IMR-90 (cell line): ENCODE measurements around the gene PLA2G2F. TPM values are rescaled to one million over a fixed set of nuclear protein-coding genes. Genes with fewer than 3 reads are reported as not detected.

Experiments
- ATAC-seq: fragments of 200-7000 bp; cut with Tn5 transposase; 2 replicates; pipeline ENCODE4 v1.9.1; 2020; ENCODE audit warnings: low read depth, mild to moderate bottlenecking, moderate library complexity
- BruUV-seq: library from RNA; stranded (reverse); fragments of 400-500 nt; replicated peaks from 2 replicates; lab custom pipeline; 2021; lab: Mats Ljungman, UMichigan
- CTCF ChIA-PET: fragments of 300-600 bp; formaldehyde crosslinking; extraction: SDS; loops from one replicate; lab custom pipeline; 2021; ENCODE audit warnings: antibody characterized with exemption; lab: Yijun Ruan, JAX
- POLR2A ChIA-PET: fragments of 300-600 bp; sonication (Branson Sonifier 250); formaldehyde crosslinking; loops from one replicate; lab custom pipeline; 2022; ENCODE audit warnings: antibody characterized with exemption; ENCODE audit not compliant: unreplicated experiment; lab: Charles Lee
- DNase-seq: peaks from one replicate; pipeline ENCODE4 v3.0.0; 2013
- H2AFZ ChIP-seq: replicated peaks from 2 replicates; pipeline ENCODE3; 2013; ENCODE audit warnings: low read length, mild to moderate bottlenecking; ENCODE audit not compliant: poor library complexity
- H2AK5ac ChIP-seq: 2 replicates; pipeline ENCODE4 v1.6.1; 2013; ENCODE audit warnings: low read depth, low read length, inconsistent platforms
- H2AK9ac ChIP-seq: replicated peaks from 2 replicates; pipeline ENCODE3; 2013; ENCODE audit warnings: mild to moderate bottlenecking, low read depth, low read length, moderate library complexity; ENCODE audit not compliant: poor library complexity
- H2BK120ac ChIP-seq: 2 replicates; pipeline ENCODE4 v1.6.1; 2013; ENCODE audit warnings: low read depth, low read length, inconsistent platforms
- H2BK15ac ChIP-seq: 3 replicates; pipeline ENCODE4 v1.6.1; 2013; ENCODE audit warnings: low read depth, low read length, inconsistent platforms
- H2BK20ac ChIP-seq: 2 replicates; pipeline ENCODE4 v1.6.1; 2013; ENCODE audit warnings: low read depth, mild to moderate bottlenecking, inconsistent platforms, low read length, moderate library complexity
- H2BK5ac ChIP-seq: 2 replicates; pipeline ENCODE4 v1.6.1; 2013; ENCODE audit warnings: mild to moderate bottlenecking, low read depth, low read length, inconsistent platforms; ENCODE audit not compliant: poor library complexity, severe bottlenecking
- H3K14ac ChIP-seq: replicated peaks from 2 replicates; pipeline ENCODE4 v1.6.1; 2013; ENCODE audit warnings: low read depth, low read length, inconsistent platforms
- H3K18ac ChIP-seq: 2 replicates; pipeline ENCODE4 v1.6.1; 2013; ENCODE audit warnings: low read depth, low read length, control low read depth
- H3K23ac ChIP-seq: 2 replicates; pipeline ENCODE4 v1.6.1; 2013; ENCODE audit warnings: low read depth, low read length, inconsistent platforms
- H3K27ac ChIP-seq: 2 replicates; pipeline ENCODE4 v1.5.1; 2013; ENCODE audit warnings: mild to moderate bottlenecking, control low read depth, low read length; ENCODE audit not compliant: insufficient read depth
- H3K27me3 ChIP-seq: 2 replicates; pipeline ENCODE4 v1.6.1; 2013; ENCODE audit warnings: low read length; ENCODE audit not compliant: control insufficient read depth, insufficient read depth
- H3K36me3 ChIP-seq: 2 replicates; pipeline ENCODE4 v1.6.1; 2013; ENCODE audit warnings: low read length, mixed read lengths; ENCODE audit not compliant: control insufficient read depth, insufficient read depth
- H3K4ac ChIP-seq: 2 replicates; pipeline ENCODE4 v1.6.1; 2013; ENCODE audit warnings: low read depth, low read length, inconsistent platforms
- H3K4me1 ChIP-seq: 2 replicates; pipeline ENCODE4 v1.6.1; 2013; ENCODE audit warnings: low read length, mixed read lengths; ENCODE audit not compliant: control insufficient read depth, insufficient read depth
- H3K4me2 ChIP-seq: 2 replicates; pipeline ENCODE4 v1.6.1; 2013; ENCODE audit warnings: low read depth, mild to moderate bottlenecking, control low read depth, low read length, moderate library complexity
- H3K4me3 ChIP-seq: 2 replicates; pipeline ENCODE4 v1.5.1; 2013; ENCODE audit warnings: low read depth, mild to moderate bottlenecking, control low read depth, low read length, moderate library complexity; ENCODE audit not compliant: insufficient read depth
- H3K56ac ChIP-seq: 2 replicates; pipeline ENCODE4 v1.6.1; 2013; ENCODE audit warnings: low read length, inconsistent platforms; ENCODE audit not compliant: insufficient read depth; ENCODE audit errors: extremely low read depth
- H3K79me1 ChIP-seq, 2 experiments: 2 replicates each; pipeline ENCODE4 v1.6.1; 2013; ENCODE audit warnings: low read length in 2 of 2, inconsistent platforms in 1 of 2, low read depth in 1 of 2
- H3K9ac ChIP-seq: 2 replicates; pipeline ENCODE4 v1.6.1; 2013; ENCODE audit warnings: low read depth, low read length, control low read depth
- H3K9me1 ChIP-seq: 2 replicates; pipeline ENCODE4 v1.6.1; 2013; ENCODE audit warnings: low read length, inconsistent platforms; ENCODE audit not compliant: insufficient read depth
- H3K9me3 ChIP-seq: 2 replicates; pipeline ENCODE4 v1.6.1; 2013; ENCODE audit warnings: low read length; ENCODE audit not compliant: control insufficient read depth, insufficient read depth
- H4K20me1 ChIP-seq: 2 replicates; pipeline ENCODE4 v1.6.1; 2013; ENCODE audit warnings: low read length, inconsistent platforms; ENCODE audit not compliant: insufficient read depth
- H4K5ac ChIP-seq: 2 replicates; pipeline ENCODE4 v1.6.1; 2013; ENCODE audit warnings: mild to moderate bottlenecking, low read depth, low read length, control low read depth
- H4K8ac ChIP-seq, 2 experiments: 2 replicates each; pipeline ENCODE4 v1.6.1; 2013; ENCODE audit warnings: low read depth in 2 of 2, low read length in 2 of 2, control low read depth in 1 of 2, inconsistent platforms in 1 of 2
- H4K91ac ChIP-seq: 2 replicates; pipeline ENCODE4 v1.6.1; 2013; ENCODE audit warnings: low read depth, low read length, inconsistent platforms; ENCODE audit not compliant: insufficient read depth
- BHLHE40 ChIP-seq: fragments of 150-350 bp; IDR thresholded peaks from 2 replicates; pipeline ENCODE4 v1.6.1; 2016; ENCODE audit warnings: mild to moderate bottlenecking, low read depth, low read length
- FOS ChIP-seq: fragments of 150-350 bp; IDR thresholded peaks from 2 replicates; pipeline ENCODE4 v1.6.1; 2016; ENCODE audit warnings: low read depth, low read length
- POLR2A ChIP-seq: IDR thresholded peaks from 2 replicates; pipeline ENCODE4 v1.6.1; 2012; ENCODE audit warnings: mild to moderate bottlenecking, low read depth, low read length
- USF2 ChIP-seq: fragments of 150-350 bp; IDR thresholded peaks from 2 replicates; pipeline ENCODE4 v1.6.1; 2017; ENCODE audit warnings: mild to moderate bottlenecking, antibody characterized with exemption, low read length, low read depth
- WGBS, 2 experiments: methylation state at CpG; one replicate each; pipeline versions ENCODE4 v1.1.5 to v1.1.7; 2013; ENCODE audit warnings: missing lambda C conversion rate in 2 of 2; ENCODE audit not compliant: insufficient read length in 1 of 2; ENCODE audit errors: extremely low coverage in 2 of 2; 5-methylcytosine and 5-hydroxymethylcytosine counted together
- dilution Hi-C: fragments of 300-500 bp; cut with HindIII; formaldehyde crosslinking; loops from one replicate; pipeline ENCODE4 v1.14.3; 2018; ENCODE audit warnings: low sequenced_read_pairs; ENCODE audit not compliant: unreplicated experiment
- in situ Hi-C: fragments of 300-500 bp; cut with MboI; formaldehyde crosslinking; loops from 3 replicates; pipeline ENCODE4 v1.14.3; 2019; ENCODE audit warnings: low sequenced_read_pairs, inconsistent platforms, mixed read lengths
- intact Hi-C: fragments of 100-400 bp; cut with micrococcal nuclease; formaldehyde crosslinking; loops from 2 replicates; pipeline ENCODE4 v1.10.0; 2022
- polyA plus RNA-seq, 3 experiments: library from polyadenylated mRNA; depleted of rRNA; stranded (reverse); fragments of >200 nt; gene quantifications; 2 replicates each; pipeline ENCODE4 v1.2.3, GENCODE V29; 2012; ENCODE audit warnings: low replicate concordance in 1 of 3
- total RNA-seq: library from RNA; depleted of rRNA; stranded (reverse); fragments of >200 nt; gene quantifications from 2 replicates; pipeline ENCODE4 v1.2.3, GENCODE V29; 2012

PLA2G2F gene
- total and polyA plus RNA-seq, 2 of the 4 experiments (the other 2 are of a cell fraction) = not detected

- Histone ChIP-seq H3K27ac (no peak overlapping the region), H2BK20ac (no peak overlapping the region), H2AFZ (no peak overlapping the region), H3K27me3 (peaks cover 37% of the 10 kb centered on the region), H3K4ac (no peak overlapping the region), H2BK5ac (no peak overlapping the region), H4K8ac (no peak overlapping the region), H2BK15ac (no peak overlapping the region), H4K20me1 (no peaks in the 10 kb centered on the region), H3K36me3 (no peaks in the 10 kb centered on the region), H3K9ac (no peak overlapping the region), H3K56ac (no peak overlapping the region), H4K91ac (no peak overlapping the region), H3K4me1 (no peaks in the 10 kb centered on the region), H3K23ac (no peak overlapping the region), H3K4me2 (no peak overlapping the region), H3K4me3 (no peak overlapping the region), H3K9me3 (no peaks in the 10 kb centered on the region), H2BK120ac (no peak overlapping the region), H3K9me1 (no peaks in the 10 kb centered on the region), H4K5ac (no peak overlapping the region), H3K79me1 (no peaks in the 10 kb centered on the region), H3K18ac (no peak overlapping the region), H3K14ac (no peak overlapping the region), H2AK9ac (no peak overlapping the region), H2AK5ac (no peak overlapping the region)
- dilution Hi-C loops (no loop called here), in situ Hi-C loops (no loop called here), intact Hi-C loops (no loop called here)
- TF ChIP-seq USF2 (no peak), POLR2A (no peak), FOS (no peak), BHLHE40 (no peak)
- 29% methylated on average over 1 of the region's 5 CpGs; no CpG with 5 or more reads in 1 of the 2 experiments for whole genome bisulfite sequencing, 2 experiments
- ATAC-seq (no peak), DNase-seq (no peak)
- CTCF ChIA-PET = no interaction called here
- no TSS peak for BruUV-seq
- POLR2A ChIA-PET = interaction anchor here (0.7 kb wide), 1 partner anchor 17 kb away, joined by 3 read pairs; no protein-coding TSS in a partner anchor
These were observed 43.3 kb upstream of the PLA2G2F start for GRCh38 chr1:20095564-20096434.
